Hematopoietic multipotent progenitor cell treated with erythropoietin and hydrocortisone succinate and interleukin-3 and kit ligand, for 6 days (in vitro differentiated cells): ENCODE data around the gene ARMC10.
"Not testable (repeated sequence)": the region's sequence is repeated elsewhere in the genome, so short reads cannot be mapped to it uniquely, and the experiment has no call there.

ENCODE experiments used
- DNase-seq: peaks from one replicate; pipeline ENCODE4 v3.0.0-alpha.2; 2015

Gene ARMC10

GRCh38 chr7:103074519-103075336, at the start of gene ARMC10, which contains the start of gene FBXL13:
TSS of gene ARMC10 (plus strand) at chr7:103075140. CDS start at chr7:103075273, 133 bp downstream.
TSS of gene FBXL13 (minus strand) at chr7:103074796.
- peak; percentile 95 for DNase-seq

GRCh38 chr7:103025341-103025740, 49.6 kb upstream of the ARMC10 start:
- peak; percentile 90 for DNase-seq

GRCh38 chr7:103031024-103031423, 43.9 kb upstream of the ARMC10 start:
- DNase-seq = no peak

GRCh38 chr7:103031781-103032180, 43.2 kb upstream of the ARMC10 start:
- DNase-seq = no peak

GRCh38 chr7:103034318-103034717, 40.6 kb upstream of the ARMC10 start:
- not testable (repeated sequence) for DNase-seq

- DNase-seq = no peak
Observed at GRCh38 chr7:103037476-103037822, 37.5 kb upstream of the ARMC10 start.

GRCh38 chr7:103037823-103038739, 36.9 kb upstream of the ARMC10 start:
- DNase-seq = not testable (repeated sequence)

GRCh38 chr7:103041815-103042214, 33.1 kb upstream of the ARMC10 start:
- DNase-seq = not testable (repeated sequence)

- peak; percentile 42 for DNase-seq
Observed at GRCh38 chr7:103048833-103049232, 26.1 kb upstream of the ARMC10 start.

- no peak for DNase-seq
Observed at GRCh38 chr7:103051519-103051918, 23.4 kb upstream of the ARMC10 start.

- not testable (repeated sequence) for DNase-seq
Observed at GRCh38 chr7:103056006-103056405, 18.9 kb upstream of the ARMC10 start.

- no peak for DNase-seq
Observed at GRCh38 chr7:103058122-103058521, 16.8 kb upstream of the ARMC10 start.

GRCh38 chr7:103059471-103059870, 15.5 kb upstream of the ARMC10 start:
- DNase-seq = no peak

- no peak for DNase-seq
Observed at GRCh38 chr7:103063895-103064294, 11.0 kb upstream of the ARMC10 start.

GRCh38 chr7:103065667-103066066, 9.3 kb upstream of the ARMC10 start:
- DNase-seq = peak; percentile 83

- no peak for DNase-seq
Observed at GRCh38 chr7:103068414-103069403, 6.2 kb upstream of the ARMC10 start.

GRCh38 chr7:103071000-103071399, 3.9 kb upstream of the ARMC10 start:
- no peak for DNase-seq

- DNase-seq = peak; percentile 23
Observed at GRCh38 chr7:103073989-103074518, 886 bp upstream of the ARMC10 start.

- DNase-seq = peak; percentile 62
Observed at GRCh38 chr7:103075337-103075918, 488 bp downstream of the ARMC10 start.

GRCh38 chr7:103076764-103077163, 1.8 kb downstream of the ARMC10 start:
- no peak for DNase-seq

GRCh38 chr7:103077318-103077717, 2.4 kb downstream of the ARMC10 start:
- no peak for DNase-seq

GRCh38 chr7:103078226-103078625, 3.3 kb downstream of the ARMC10 start:
- not testable (repeated sequence) for DNase-seq
